Epidermal melanocyte (primary cell): ENCODE measurements around the gene ATP2A2.
"Not testable (repeated sequence)": the region's sequence is repeated elsewhere in the genome, so short reads cannot be mapped to it uniquely, and the experiment has no call there.

Experiments used
- DNase-seq: peaks from one replicate; pipeline ENCODE4 v3.0.0; 2011; ENCODE audit warnings: low spot score; ENCODE audit not compliant: insufficient read length

ATP2A2 gene

GRCh38 chr12:110280779-110281548, at the start of gene ATP2A2:
TSS of gene ATP2A2 (plus strand) at chr12:110281247. CDS start at chr12:110281790, 543 bp downstream.
- DNase-seq, result peak; percentile 94

GRCh38 chr12:110233212-110233903, 47.7 kb upstream of the ATP2A2 start:
- DNase-seq, result no peak

GRCh38 chr12:110234331-110234751, 46.7 kb upstream of the ATP2A2 start:
- DNase-seq, result no peak

GRCh38 chr12:110234755-110235154, 46.3 kb upstream of the ATP2A2 start:
- DNase-seq, result no peak

- no peak for DNase-seq
Observed at GRCh38 chr12:110235383-110235782, 45.7 kb upstream of the ATP2A2 start.

- no peak for DNase-seq
Observed at GRCh38 chr12:110243227-110243626, 37.8 kb upstream of the ATP2A2 start.

GRCh38 chr12:110244372-110244771, 36.7 kb upstream of the ATP2A2 start:
- no peak for DNase-seq

GRCh38 chr12:110244829-110245228, 36.2 kb upstream of the ATP2A2 start:
- DNase-seq, result no peak

GRCh38 chr12:110245369-110245772, 35.7 kb upstream of the ATP2A2 start:
- DNase-seq, result no peak

GRCh38 chr12:110246636-110247339, 34.3 kb upstream of the ATP2A2 start:
- no peak for DNase-seq

GRCh38 chr12:110247340-110248095, 33.5 kb upstream of the ATP2A2 start:
- DNase-seq, result no peak

- no peak for DNase-seq
Observed at GRCh38 chr12:110248096-110248447, 33.0 kb upstream of the ATP2A2 start.

GRCh38 chr12:110249105-110249504, 31.9 kb upstream of the ATP2A2 start:
- no peak for DNase-seq

GRCh38 chr12:110249716-110250225, 31.3 kb upstream of the ATP2A2 start:
- DNase-seq, result no peak

- no peak for DNase-seq
Observed at GRCh38 chr12:110251381-110251780, 29.7 kb upstream of the ATP2A2 start.

- no peak for DNase-seq
Observed at GRCh38 chr12:110252716-110253115, 28.3 kb upstream of the ATP2A2 start.

- DNase-seq, result no peak
Observed at GRCh38 chr12:110253176-110253575, 27.9 kb upstream of the ATP2A2 start.

- no peak for DNase-seq
Observed at GRCh38 chr12:110254971-110255540, 26.0 kb upstream of the ATP2A2 start.

GRCh38 chr12:110255890-110256456, 25.1 kb upstream of the ATP2A2 start:
- not testable (repeated sequence) for DNase-seq

GRCh38 chr12:110256780-110257431, 24.1 kb upstream of the ATP2A2 start:
- DNase-seq, result no peak
